ENCODE results near the gene OSBP2.

DNA sequence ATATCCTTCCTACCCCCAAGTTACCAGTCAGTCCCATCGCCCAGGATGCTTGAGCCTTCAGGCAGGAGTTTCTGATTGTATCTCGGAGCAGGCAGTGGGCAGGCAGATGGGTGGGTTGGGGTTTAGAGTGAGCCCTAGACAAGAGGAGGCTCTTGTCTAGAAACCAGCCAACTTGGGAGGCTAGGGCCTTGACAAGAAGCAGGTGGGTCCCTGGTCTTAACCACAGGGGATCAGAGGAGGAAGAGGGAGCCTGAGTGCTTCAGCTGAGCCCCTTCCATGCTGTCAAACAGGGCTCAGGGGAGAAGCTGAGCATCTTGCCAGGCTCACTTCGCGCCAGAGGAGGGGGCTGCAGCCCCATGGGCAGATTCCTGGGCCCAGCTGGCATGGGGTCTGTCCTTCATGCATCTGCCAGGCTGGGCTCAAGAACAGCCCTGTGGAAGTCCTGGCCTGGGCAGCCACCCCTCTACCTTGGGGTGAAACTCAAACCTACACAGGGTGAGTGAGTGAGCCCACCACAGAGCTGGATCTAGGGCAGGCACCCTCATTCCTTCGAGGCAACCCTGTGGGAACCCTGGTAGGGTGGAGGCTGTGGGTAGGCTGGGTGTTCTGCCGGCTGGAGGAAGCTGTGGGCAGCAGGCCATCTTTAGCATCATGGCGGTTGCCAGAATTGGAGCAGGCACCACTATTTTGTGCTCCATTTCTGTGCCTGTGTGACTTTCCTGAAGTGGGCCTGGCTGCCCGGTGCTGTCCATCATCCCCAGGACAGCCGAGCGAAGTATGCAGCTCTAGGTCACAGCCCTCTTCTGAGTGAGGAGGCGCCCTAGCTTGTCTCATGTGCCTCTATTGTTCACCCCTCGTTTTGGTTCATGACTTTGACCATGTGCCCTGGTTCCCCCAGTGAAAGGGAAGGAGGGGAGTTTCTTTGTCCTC is 165.8 kb downstream of the OSBP2 start:
- TF ChIP-seq, protein P1, sequence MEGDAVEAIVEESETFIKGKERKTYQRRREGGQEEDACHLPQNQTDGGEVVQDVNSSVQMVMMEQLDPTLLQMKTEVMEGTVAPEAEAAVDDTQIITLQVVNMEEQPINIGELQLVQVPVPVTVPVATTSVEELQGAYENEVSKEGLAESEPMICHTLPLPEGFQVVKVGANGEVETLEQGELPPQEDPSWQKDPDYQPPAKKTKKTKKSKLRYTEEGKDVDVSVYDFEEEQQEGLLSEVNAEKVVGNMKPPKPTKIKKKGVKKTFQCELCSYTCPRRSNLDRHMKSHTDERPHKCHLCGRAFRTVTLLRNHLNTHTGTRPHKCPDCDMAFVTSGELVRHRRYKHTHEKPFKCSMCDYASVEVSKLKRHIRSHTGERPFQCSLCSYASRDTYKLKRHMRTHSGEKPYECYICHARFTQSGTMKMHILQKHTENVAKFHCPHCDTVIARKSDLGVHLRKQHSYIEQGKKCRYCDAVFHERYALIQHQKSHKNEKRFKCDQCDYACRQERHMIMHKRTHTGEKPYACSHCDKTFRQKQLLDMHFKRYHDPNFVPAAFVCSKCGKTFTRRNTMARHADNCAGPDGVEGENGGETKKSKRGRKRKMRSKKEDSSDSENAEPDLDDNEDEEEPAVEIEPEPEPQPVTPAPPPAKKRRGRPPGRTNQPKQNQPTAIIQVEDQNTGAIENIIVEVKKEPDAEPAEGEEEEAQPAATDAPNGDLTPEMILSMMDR (IDR thresholded peaks at IDR 0.05) = no peak
- TF ChIP-seq POLR2AphosphoS5 (IDR thresholded peaks at IDR 0.05) = no peak
- no peak for TF ChIP-seq POLR2A (IDR thresholded peaks at IDR 0.05)
- TF ChIP-seq EP300 (IDR thresholded peaks at IDR 0.05) = no peak
